ENCODE results near the gene SACS. TPM values are rescaled to one million over a fixed set of nuclear protein-coding genes. Genes with fewer than 3 reads are reported as not detected.

SACS gene
- total and polyA plus RNA-seq, 2 experiments from 2014 or later = 3.2 to 29.9 TPM

DNA sequence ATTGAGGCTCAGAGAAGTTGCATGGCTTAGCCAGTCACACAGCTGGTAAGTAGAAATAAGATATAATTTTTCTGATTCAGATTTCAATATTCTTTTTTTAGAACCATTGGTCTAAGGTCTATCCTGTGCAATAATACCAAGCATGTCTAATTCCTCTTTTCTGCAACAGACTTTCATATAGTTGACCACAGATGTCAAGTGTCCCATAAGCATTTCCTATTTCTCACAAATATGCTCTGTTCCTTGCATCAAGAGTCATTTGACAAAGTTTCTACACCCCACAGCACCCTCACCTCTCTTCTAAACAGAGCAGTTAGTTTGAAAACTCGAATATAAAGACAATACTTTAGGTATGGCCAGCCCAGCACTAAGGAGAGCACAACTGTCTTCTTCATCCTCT is 26.8 kb upstream of the SACS start:
- H4K20me1 ChIP-seq (ENCODE audit: insufficient read depth, poor library complexity, severe bottlenecking) = no peaks in the 10 kb centered on the region
- no peak overlapping the region for H2AFZ ChIP-seq
- 88% methylated on average over 1 of the region's 1 CpG for WGBS (ENCODE audit: low lambda C conversion rate, missing lambda C conversion rate)
- H3K27me3 ChIP-seq = no peaks in the 10 kb centered on the region
- H3K9me3 ChIP-seq (ENCODE audit: low read depth) = no peaks in the 10 kb centered on the region
- TF ChIP-seq EZH2phosphoT487 (IDR thresholded peaks at IDR 0.05; ENCODE audit: low read depth, severe bottlenecking, unreplicated experiment) (no peak), EZH2 (IDR thresholded peaks at IDR 0.05; ENCODE audit: borderline replicate concordance) (no peak)
- TF ChIP-seq, protein P1, sequence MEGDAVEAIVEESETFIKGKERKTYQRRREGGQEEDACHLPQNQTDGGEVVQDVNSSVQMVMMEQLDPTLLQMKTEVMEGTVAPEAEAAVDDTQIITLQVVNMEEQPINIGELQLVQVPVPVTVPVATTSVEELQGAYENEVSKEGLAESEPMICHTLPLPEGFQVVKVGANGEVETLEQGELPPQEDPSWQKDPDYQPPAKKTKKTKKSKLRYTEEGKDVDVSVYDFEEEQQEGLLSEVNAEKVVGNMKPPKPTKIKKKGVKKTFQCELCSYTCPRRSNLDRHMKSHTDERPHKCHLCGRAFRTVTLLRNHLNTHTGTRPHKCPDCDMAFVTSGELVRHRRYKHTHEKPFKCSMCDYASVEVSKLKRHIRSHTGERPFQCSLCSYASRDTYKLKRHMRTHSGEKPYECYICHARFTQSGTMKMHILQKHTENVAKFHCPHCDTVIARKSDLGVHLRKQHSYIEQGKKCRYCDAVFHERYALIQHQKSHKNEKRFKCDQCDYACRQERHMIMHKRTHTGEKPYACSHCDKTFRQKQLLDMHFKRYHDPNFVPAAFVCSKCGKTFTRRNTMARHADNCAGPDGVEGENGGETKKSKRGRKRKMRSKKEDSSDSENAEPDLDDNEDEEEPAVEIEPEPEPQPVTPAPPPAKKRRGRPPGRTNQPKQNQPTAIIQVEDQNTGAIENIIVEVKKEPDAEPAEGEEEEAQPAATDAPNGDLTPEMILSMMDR (IDR thresholded peaks at IDR 0.05; ENCODE audit: poor library complexity) = no peak
- H3K36me3 ChIP-seq (replicated peaks; ENCODE audit: insufficient read depth, low read depth) = no peaks in the 10 kb centered on the region
- no peak for DNase-seq (ENCODE audit: low spot score)
- no peak overlapping the region for H3K4me3 ChIP-seq
- no peak overlapping the region for H3K27ac ChIP-seq
- no peaks in the 10 kb centered on the region for H3K9me2 ChIP-seq (replicated peaks; ENCODE audit: insufficient read depth)
- no peaks in the 10 kb centered on the region for H3K4me1 ChIP-seq (ENCODE audit: insufficient read depth)
- H3K79me2 ChIP-seq = no peaks in the 10 kb centered on the region
- H3K4me2 ChIP-seq = no peak overlapping the region

- H3K27ac ChIP-seq = no peak overlapping the region
- no peak overlapping the region for H3K4me3 ChIP-seq
- H3K79me2 ChIP-seq = no peaks in the 10 kb centered on the region
- no peak for DNase-seq (ENCODE audit: low spot score)
- no peaks in the 10 kb centered on the region for H3K9me3 ChIP-seq (ENCODE audit: low read depth)
- H4K20me1 ChIP-seq (ENCODE audit: insufficient read depth, poor library complexity, severe bottlenecking) = no peaks in the 10 kb centered on the region
- H2AFZ ChIP-seq = no peak overlapping the region
- no peak overlapping the region for H3K4me2 ChIP-seq
- TF ChIP-seq EZH2 (IDR thresholded peaks at IDR 0.05; ENCODE audit: borderline replicate concordance) (no peak), EZH2phosphoT487 (IDR thresholded peaks at IDR 0.05; ENCODE audit: low read depth, severe bottlenecking, unreplicated experiment) (no peak)
- TF ChIP-seq, protein P1 (IDR thresholded peaks at IDR 0.05; ENCODE audit: poor library complexity) = no peak
- no peaks in the 10 kb centered on the region for H3K4me1 ChIP-seq (ENCODE audit: insufficient read depth)
- WGBS (ENCODE audit: low lambda C conversion rate, missing lambda C conversion rate) = 40% methylated on average over 4 of the region's 4 CpGs
- H3K36me3 ChIP-seq (replicated peaks; ENCODE audit: insufficient read depth, low read depth) = no peaks in the 10 kb centered on the region
- no peaks in the 10 kb centered on the region for H3K27me3 ChIP-seq
- no peaks in the 10 kb centered on the region for H3K9me2 ChIP-seq (replicated peaks; ENCODE audit: insufficient read depth)
Observed at GRCh38 chr13:23458989-23459388, 25.5 kb upstream of the SACS start.

GRCh38 chr13:23456437-23457210 is 23.1 kb upstream of the SACS start:
- Histone ChIP-seq H4K20me1 (ENCODE audit: insufficient read depth, poor library complexity, severe bottlenecking) (no peaks in the 10 kb centered on the region), H3K27me3 (no peaks in the 10 kb centered on the region), H3K4me2 (no peak overlapping the region), H3K79me2 (no peaks in the 10 kb centered on the region), H3K4me3 (no peak overlapping the region), H2AFZ (no peak overlapping the region), H3K27ac (no peak overlapping the region), H3K9me3 (ENCODE audit: low read depth) (no peaks in the 10 kb centered on the region), H3K36me3 (replicated peaks; ENCODE audit: insufficient read depth, low read depth) (no peaks in the 10 kb centered on the region), H3K9me2 (replicated peaks; ENCODE audit: insufficient read depth) (no peaks in the 10 kb centered on the region), H3K4me1 (ENCODE audit: insufficient read depth) (no peaks in the 10 kb centered on the region)
- 96% methylated on average over 9 of the region's 9 CpGs for WGBS (ENCODE audit: low lambda C conversion rate, missing lambda C conversion rate)
- DNase-seq (ENCODE audit: low spot score) = no peak
- TF ChIP-seq EZH2 (IDR thresholded peaks at IDR 0.05; ENCODE audit: borderline replicate concordance) (no peak), EZH2phosphoT487 (IDR thresholded peaks at IDR 0.05; ENCODE audit: low read depth, severe bottlenecking, unreplicated experiment) (no peak)
- TF ChIP-seq, protein P1 (IDR thresholded peaks at IDR 0.05; ENCODE audit: poor library complexity) = no peak

All from hepatocyte (in vitro differentiated cells).